ENCODE measurements around the gene CREB5.

CREB5 gene

DNA sequence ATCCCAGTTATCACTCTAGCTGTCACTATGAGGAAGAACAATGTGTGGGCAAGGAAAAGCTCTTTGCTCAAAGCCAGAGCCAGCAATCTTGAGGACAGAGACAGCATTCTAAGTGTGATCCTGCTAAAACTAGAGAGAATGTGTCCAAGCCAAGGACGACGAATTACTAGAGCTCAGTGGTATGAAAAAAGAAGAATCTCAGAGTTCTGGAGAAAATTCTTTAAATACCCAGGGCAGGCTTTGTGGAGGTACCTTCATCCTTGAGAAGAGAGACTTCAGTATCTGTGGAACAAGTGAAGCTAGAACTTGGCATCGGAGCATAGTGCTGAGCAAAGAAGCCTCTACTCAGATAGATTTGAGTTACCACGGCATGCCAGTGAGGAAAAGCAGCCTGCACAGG, 336.0 kb downstream of the CREB5 start:
- H3K27me3 ChIP-seq (ENCODE audit: control insufficient read depth, insufficient read depth, low read length) = no peaks in the 10 kb centered on the region
- H3K4me1 ChIP-seq (ENCODE audit: control insufficient read depth, insufficient read depth, low read length) = no peaks in the 10 kb centered on the region
- no peak overlapping the region for H3K4me3 ChIP-seq (ENCODE audit: low read length)
- DNase-seq (ENCODE audit: low read depth, low spot score) = no peak
- H3K9me3 ChIP-seq (ENCODE audit: control insufficient read depth, insufficient read depth, low read length) = no peaks in the 10 kb centered on the region
- no peaks in the 10 kb centered on the region for H3K36me3 ChIP-seq (ENCODE audit: control insufficient read depth, insufficient read depth, low read length)
- no CpG with 5 or more reads among the region's 4 CpGs for WGBS (ENCODE audit: insufficient coverage, insufficient read length)
- no peak overlapping the region for H3K27ac ChIP-seq (ENCODE audit: low read length)

DNA sequence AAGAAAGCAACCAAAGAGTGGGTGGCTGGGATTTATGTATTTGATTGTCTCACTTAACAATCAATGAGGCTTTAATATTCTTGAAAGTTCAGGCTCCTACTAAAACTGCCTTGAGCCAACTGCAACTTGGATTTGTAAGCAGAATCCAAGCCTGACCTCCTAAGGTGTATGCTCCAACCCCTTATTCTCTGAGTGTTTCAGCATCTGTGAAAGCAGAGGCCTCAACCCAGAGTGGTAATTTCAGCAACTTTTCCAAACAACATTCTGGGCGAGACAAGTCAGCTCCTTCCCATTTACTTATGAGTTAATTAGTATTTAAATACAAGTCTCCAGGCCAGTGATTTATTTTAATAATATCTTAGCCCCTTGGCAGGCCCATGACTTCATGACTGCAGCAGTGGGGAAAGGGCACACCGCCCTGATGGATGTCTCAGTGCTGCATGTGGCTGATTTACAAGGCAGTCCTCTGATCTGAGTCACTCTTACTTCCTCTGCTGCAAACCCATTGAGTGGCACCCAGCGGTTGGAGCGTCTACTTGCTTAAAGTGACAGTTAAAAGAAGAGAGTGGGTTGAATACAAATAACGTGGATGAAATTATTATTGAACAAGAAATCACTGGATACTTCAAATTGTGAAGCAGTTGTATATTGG, 336.7 kb downstream of the CREB5 start:
- Histone ChIP-seq H3K27me3 (ENCODE audit: control insufficient read depth, insufficient read depth, low read length) (no peaks in the 10 kb centered on the region), H3K4me3 (ENCODE audit: low read length) (no peak overlapping the region), H3K4me1 (ENCODE audit: control insufficient read depth, insufficient read depth, low read length) (no peaks in the 10 kb centered on the region), H3K27ac (ENCODE audit: low read length) (no peak overlapping the region), H3K36me3 (ENCODE audit: control insufficient read depth, insufficient read depth, low read length) (no peaks in the 10 kb centered on the region), H3K9me3 (ENCODE audit: control insufficient read depth, insufficient read depth, low read length) (no peaks in the 10 kb centered on the region)
- WGBS (ENCODE audit: insufficient coverage, insufficient read length) = 100% methylated on average over 1 of the region's 5 CpGs
- DNase-seq (ENCODE audit: low read depth, low spot score) = no peak

DNA sequence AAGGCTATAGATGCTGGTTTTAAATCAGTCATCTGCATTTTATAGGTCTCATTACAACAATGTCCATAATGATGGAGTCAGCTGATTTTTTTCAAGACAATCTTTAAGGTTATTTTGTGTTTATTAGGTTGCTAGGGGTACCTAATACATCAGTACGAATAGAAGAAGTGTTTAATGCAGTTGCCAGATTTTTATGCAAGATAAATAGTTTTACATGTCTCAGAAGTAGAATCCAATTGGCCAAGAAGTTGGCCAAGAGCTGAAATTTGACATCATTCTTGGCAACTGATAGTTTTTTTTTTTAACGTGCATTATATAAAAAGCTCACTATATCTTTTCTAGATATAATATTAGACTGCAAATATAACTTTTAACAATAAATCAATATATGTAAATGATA, 337.3 kb downstream of the CREB5 start:
- no peak for DNase-seq (ENCODE audit: low read depth, low spot score)
- H3K4me1 ChIP-seq (ENCODE audit: control insufficient read depth, insufficient read depth, low read length) = no peaks in the 10 kb centered on the region
- H3K27me3 ChIP-seq (ENCODE audit: control insufficient read depth, insufficient read depth, low read length) = no peaks in the 10 kb centered on the region
- H3K4me3 ChIP-seq (ENCODE audit: low read length) = no peak overlapping the region
- no peaks in the 10 kb centered on the region for H3K36me3 ChIP-seq (ENCODE audit: control insufficient read depth, insufficient read depth, low read length)
- no peaks in the 10 kb centered on the region for H3K9me3 ChIP-seq (ENCODE audit: control insufficient read depth, insufficient read depth, low read length)
- H3K27ac ChIP-seq (ENCODE audit: low read length) = no peak overlapping the region
- WGBS (ENCODE audit: insufficient coverage, insufficient read length) = no CpG with 5 or more reads among the region's 2 CpGs

DNA sequence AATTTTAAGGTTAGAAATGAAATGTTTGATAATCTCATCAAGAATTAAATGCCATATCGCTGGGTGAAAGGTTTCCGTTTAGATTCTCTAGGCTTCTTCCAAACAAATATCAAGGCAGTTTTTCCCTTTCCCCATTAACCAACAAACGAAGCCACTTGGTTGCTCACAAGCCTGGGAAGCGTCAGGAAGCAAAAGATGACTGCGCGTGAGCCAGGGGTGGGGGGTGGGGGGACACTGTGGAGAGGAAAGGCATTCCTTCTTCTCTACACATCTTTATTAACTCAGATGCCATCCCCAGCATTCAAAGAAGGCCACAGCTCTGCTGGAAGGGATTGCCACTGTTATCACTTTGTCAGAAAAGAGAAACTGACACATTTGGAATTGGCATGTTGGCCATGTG, 338.7 kb downstream of the CREB5 start:
- Histone ChIP-seq H3K27ac (ENCODE audit: low read length) (no peak overlapping the region), H3K27me3 (ENCODE audit: control insufficient read depth, insufficient read depth, low read length) (no peaks in the 10 kb centered on the region), H3K4me1 (ENCODE audit: control insufficient read depth, insufficient read depth, low read length) (no peaks in the 10 kb centered on the region), H3K9me3 (ENCODE audit: control insufficient read depth, insufficient read depth, low read length) (no peaks in the 10 kb centered on the region), H3K4me3 (ENCODE audit: low read length) (no peak overlapping the region), H3K36me3 (ENCODE audit: control insufficient read depth, insufficient read depth, low read length) (no peaks in the 10 kb centered on the region)
- WGBS (ENCODE audit: insufficient coverage, insufficient read length) = no CpG with 5 or more reads among the region's 6 CpGs
- DNase-seq (ENCODE audit: low read depth, low spot score) = no peak

DNA sequence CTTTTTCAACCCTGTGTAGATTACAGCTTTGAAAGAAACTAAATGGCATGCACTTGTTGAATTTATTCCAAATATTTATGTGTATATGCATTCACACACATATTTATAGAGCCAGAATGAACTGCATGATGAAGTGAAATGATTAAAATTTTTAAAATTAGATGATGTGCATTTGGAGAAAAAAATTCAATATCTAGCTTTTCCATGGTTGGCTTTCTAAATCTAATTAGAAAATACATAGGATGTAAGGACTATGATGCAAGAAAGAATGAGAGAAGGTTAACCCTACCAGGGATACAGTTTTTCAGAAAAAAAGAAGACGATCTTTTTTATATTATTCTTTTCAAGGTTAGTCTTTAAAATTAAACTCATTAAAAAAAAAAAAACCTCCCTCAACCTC, 341.3 kb downstream of the CREB5 start:
- no peak for DNase-seq (ENCODE audit: low read depth, low spot score)
- Histone ChIP-seq H3K27ac (ENCODE audit: low read length) (no peak overlapping the region), H3K9me3 (ENCODE audit: control insufficient read depth, insufficient read depth, low read length) (no peaks in the 10 kb centered on the region), H3K4me3 (ENCODE audit: low read length) (no peak overlapping the region), H3K4me1 (ENCODE audit: control insufficient read depth, insufficient read depth, low read length) (no peaks in the 10 kb centered on the region), H3K36me3 (ENCODE audit: control insufficient read depth, insufficient read depth, low read length) (no peaks in the 10 kb centered on the region), H3K27me3 (ENCODE audit: control insufficient read depth, insufficient read depth, low read length) (no peaks in the 10 kb centered on the region)
- no CpG with 5 or more reads among the region's 1 CpG for WGBS (ENCODE audit: insufficient coverage, insufficient read length)

DNA sequence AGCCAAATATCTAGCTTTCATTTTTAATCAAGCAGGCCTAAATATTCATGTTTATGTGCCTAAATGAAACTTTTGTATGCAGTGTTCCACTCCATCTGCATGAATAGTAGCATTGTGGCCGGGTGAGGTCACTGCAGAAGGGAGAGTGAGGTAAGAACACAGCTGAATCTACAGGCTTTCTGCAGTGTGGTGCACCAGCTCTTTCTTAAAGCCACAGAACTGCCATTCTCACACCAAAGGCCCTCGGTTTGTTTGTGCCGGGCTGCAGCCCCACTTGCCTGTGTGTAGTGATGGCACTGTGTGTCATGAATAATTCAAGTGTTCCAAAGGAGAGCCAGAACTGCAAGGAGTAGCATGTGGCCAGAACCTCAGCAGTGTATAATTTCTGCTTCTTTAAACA, 341.7 kb downstream of the CREB5 start:
- Histone ChIP-seq H3K27me3 (ENCODE audit: control insufficient read depth, insufficient read depth, low read length) (no peaks in the 10 kb centered on the region), H3K36me3 (ENCODE audit: control insufficient read depth, insufficient read depth, low read length) (no peaks in the 10 kb centered on the region), H3K4me3 (ENCODE audit: low read length) (no peak overlapping the region), H3K9me3 (ENCODE audit: control insufficient read depth, insufficient read depth, low read length) (no peaks in the 10 kb centered on the region), H3K27ac (ENCODE audit: low read length) (no peak overlapping the region), H3K4me1 (ENCODE audit: control insufficient read depth, insufficient read depth, low read length) (no peaks in the 10 kb centered on the region)
- DNase-seq (ENCODE audit: low read depth, low spot score) = no peak
- no CpG with 5 or more reads among the region's 3 CpGs for WGBS (ENCODE audit: insufficient coverage, insufficient read length)

DNA sequence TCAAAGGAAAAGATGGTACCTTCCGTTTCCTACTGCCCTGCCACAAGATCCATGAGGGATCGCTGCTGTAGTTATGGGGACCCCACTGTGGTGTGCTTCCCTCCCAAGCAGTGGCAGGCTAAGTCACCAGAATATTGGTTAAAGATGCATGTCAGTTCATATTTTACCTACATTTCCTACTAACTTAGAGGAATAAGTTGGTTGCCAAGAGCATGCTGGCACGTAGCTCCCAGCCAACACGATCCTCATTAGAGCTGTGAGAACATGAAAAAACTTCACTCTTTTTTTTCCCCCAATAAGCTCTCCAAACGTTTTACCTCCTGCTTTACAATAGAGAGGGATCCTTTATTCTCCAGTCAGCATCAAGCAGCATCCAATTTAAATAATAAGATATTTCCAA, 342.1 kb downstream of the CREB5 start:
- DNase-seq (ENCODE audit: low read depth, low spot score) = no peak
- Histone ChIP-seq H3K9me3 (ENCODE audit: control insufficient read depth, insufficient read depth, low read length) (no peaks in the 10 kb centered on the region), H3K27me3 (ENCODE audit: control insufficient read depth, insufficient read depth, low read length) (no peaks in the 10 kb centered on the region), H3K36me3 (ENCODE audit: control insufficient read depth, insufficient read depth, low read length) (no peaks in the 10 kb centered on the region), H3K4me1 (ENCODE audit: control insufficient read depth, insufficient read depth, low read length) (no peaks in the 10 kb centered on the region), H3K27ac (ENCODE audit: low read length) (no peak overlapping the region), H3K4me3 (ENCODE audit: low read length) (no peak overlapping the region)
- no CpG with 5 or more reads among the region's 5 CpGs for WGBS (ENCODE audit: insufficient coverage, insufficient read length)

DNA sequence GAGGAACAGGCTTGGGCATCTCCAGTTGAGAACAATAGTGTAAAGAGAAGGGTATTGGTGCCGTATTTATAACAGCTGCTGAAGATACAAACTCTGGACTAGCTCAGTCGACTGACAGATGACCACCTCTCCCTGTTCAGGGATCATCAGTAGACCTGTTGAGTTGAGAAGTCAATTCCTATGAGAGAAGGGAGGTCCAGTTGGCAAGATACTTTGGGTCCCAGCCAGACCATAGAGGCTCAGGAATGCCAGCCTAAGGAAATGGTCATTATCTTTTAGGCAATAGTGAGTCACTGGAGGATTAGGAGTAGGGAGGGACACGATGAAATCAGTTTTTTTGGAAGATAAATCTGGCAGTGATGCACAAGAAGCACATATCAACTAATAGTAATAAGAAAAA, 342.9 kb downstream of the CREB5 start:
- no CpG with 5 or more reads among the region's 3 CpGs for WGBS (ENCODE audit: insufficient coverage, insufficient read length)
- no peaks in the 10 kb centered on the region for H3K9me3 ChIP-seq (ENCODE audit: control insufficient read depth, insufficient read depth, low read length)
- no peaks in the 10 kb centered on the region for H3K27me3 ChIP-seq (ENCODE audit: control insufficient read depth, insufficient read depth, low read length)
- no peaks in the 10 kb centered on the region for H3K36me3 ChIP-seq (ENCODE audit: control insufficient read depth, insufficient read depth, low read length)
- H3K4me1 ChIP-seq (ENCODE audit: control insufficient read depth, insufficient read depth, low read length) = no peaks in the 10 kb centered on the region
- DNase-seq (ENCODE audit: low read depth, low spot score) = no peak
- H3K27ac ChIP-seq (ENCODE audit: low read length) = no peak overlapping the region
- H3K4me3 ChIP-seq (ENCODE audit: low read length) = no peak overlapping the region

DNA sequence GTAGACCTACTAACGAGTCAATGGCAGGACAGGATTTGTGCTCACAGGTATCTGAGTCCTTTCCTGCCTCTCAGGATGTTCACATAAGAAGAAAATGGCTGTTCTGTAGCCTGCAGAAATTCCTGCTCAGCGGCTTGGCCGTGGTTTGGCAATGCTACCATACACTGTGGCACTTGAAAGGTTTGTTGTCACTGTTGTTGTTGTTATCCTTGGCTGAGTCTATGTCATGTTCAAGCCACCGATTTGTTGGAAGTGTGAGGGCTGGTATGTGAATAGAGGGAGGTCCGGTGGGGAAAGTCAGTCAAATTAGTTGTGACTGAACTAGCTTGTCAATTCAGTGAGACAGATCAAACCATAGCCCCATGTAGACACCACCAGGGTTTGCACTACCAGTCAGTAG, 345.9 kb downstream of the CREB5 start:
- DNase-seq (ENCODE audit: low read depth, low spot score) = no peak
- Histone ChIP-seq H3K27me3 (ENCODE audit: control insufficient read depth, insufficient read depth, low read length) (no peaks in the 10 kb centered on the region), H3K27ac (ENCODE audit: low read length) (no peak overlapping the region), H3K4me3 (ENCODE audit: low read length) (no peak overlapping the region), H3K36me3 (ENCODE audit: control insufficient read depth, insufficient read depth, low read length) (no peaks in the 10 kb centered on the region), H3K4me1 (ENCODE audit: control insufficient read depth, insufficient read depth, low read length) (no peaks in the 10 kb centered on the region), H3K9me3 (ENCODE audit: control insufficient read depth, insufficient read depth, low read length) (no peaks in the 10 kb centered on the region)
- no CpG with 5 or more reads among the region's 5 CpGs for WGBS (ENCODE audit: insufficient coverage, insufficient read length)

DNA sequence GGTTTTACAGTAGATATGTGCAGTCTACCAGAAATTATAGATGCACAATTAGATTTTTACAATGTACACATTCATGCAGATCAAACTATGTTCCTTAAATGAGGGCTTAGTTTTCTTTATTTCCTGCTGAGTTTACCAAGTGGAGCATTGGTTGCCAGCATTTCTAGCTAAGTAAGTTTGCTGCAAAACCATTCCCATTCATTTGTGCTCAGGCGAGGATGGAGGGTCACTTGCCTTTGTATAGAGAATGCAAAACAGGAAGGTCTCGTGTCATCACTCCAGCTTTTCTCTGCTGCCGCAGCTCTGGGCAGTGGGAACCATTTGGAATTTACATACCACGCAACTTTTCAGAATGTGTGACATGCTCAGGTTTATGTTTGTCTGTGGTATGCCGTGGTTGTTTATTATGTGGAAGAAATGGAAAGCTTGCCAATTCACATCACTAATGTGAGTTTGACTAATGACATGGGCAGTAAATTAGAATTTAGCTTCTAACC, 347.2 kb downstream of the CREB5 start:
- Histone ChIP-seq H3K27me3 (ENCODE audit: control insufficient read depth, insufficient read depth, low read length) (no peaks in the 10 kb centered on the region), H3K36me3 (ENCODE audit: control insufficient read depth, insufficient read depth, low read length) (no peaks in the 10 kb centered on the region), H3K9me3 (ENCODE audit: control insufficient read depth, insufficient read depth, low read length) (no peaks in the 10 kb centered on the region), H3K4me3 (ENCODE audit: low read length) (no peak overlapping the region), H3K4me1 (ENCODE audit: control insufficient read depth, insufficient read depth, low read length) (no peaks in the 10 kb centered on the region), H3K27ac (ENCODE audit: low read length) (no peak overlapping the region)
- no CpG with 5 or more reads among the region's 5 CpGs for WGBS (ENCODE audit: insufficient coverage, insufficient read length)
- no peak for DNase-seq (ENCODE audit: low read depth, low spot score)

DNA sequence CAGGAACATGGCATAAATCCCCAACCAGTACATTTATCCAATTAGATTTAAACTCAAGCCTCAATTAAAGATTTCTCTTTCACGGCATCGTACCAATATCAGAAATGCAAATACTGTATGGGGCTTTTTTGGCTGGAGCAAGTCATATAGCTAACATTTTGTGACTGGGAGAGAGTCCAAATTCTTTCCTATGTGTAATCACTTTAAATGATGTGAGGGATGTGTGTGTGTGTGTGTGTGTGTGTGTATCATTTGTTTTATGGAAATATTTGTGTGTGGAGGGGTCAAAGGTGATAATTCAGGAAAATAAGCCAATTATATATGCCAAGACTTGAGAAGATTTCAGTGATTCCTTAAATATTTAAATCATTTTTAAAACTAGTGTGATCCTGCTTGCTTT, 349.2 kb downstream of the CREB5 start:
- Histone ChIP-seq H3K36me3 (ENCODE audit: control insufficient read depth, insufficient read depth, low read length) (no peaks in the 10 kb centered on the region), H3K4me1 (ENCODE audit: control insufficient read depth, insufficient read depth, low read length) (no peaks in the 10 kb centered on the region), H3K9me3 (ENCODE audit: control insufficient read depth, insufficient read depth, low read length) (no peaks in the 10 kb centered on the region), H3K27ac (ENCODE audit: low read length) (no peak overlapping the region), H3K27me3 (ENCODE audit: control insufficient read depth, insufficient read depth, low read length) (no peaks in the 10 kb centered on the region), H3K4me3 (ENCODE audit: low read length) (no peak overlapping the region)
- WGBS (ENCODE audit: insufficient coverage, insufficient read length) = no CpG with 5 or more reads among the region's 2 CpGs
- no peak for DNase-seq (ENCODE audit: low read depth, low spot score)

Data from iPS DF 6.9 (cell line).